ENCODE results near the gene SUSD1. TPM values are rescaled to one million over a fixed set of nuclear protein-coding genes. Genes with fewer than 3 reads are reported as not detected.
A peak's percentile ranks its signal among the peaks of the same experiment; 100 is the strongest.

Gene SUSD1
- polyA plus RNA-seq, 1 experiment: 24.2 TPM

DNA sequence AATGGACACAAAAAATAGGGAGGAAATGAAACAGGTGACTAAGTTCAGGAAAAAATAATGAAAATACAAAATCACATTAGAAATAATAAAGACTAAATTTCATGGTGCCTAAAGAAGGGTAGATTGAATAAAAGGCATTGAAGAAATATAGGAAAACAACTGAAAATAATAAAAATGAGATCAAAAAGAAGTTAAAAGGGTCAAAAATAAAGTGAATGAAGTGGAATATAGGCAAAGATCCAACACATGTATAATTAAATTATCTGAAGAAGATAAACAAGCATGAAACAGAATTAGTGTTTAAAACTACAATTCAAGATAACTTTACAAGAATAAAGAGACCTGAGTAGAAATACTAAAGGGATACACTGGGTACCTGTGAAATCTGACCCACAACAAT is 87.6 kb downstream of the SUSD1 start:
- ChIA-PET CTCF (interaction anchor here (0.6 to 6.4 kb wide), 11 partner anchors 10 to 732 kb away, joined by 3 to 71 read pairs (median 4); no protein-coding TSS in a partner anchor), POLR2A (no interaction called here)
- no peak for TF ChIP-seq CTCF (IDR thresholded peaks at IDR 0.05; ENCODE audit: low read depth, low read length)
- Histone ChIP-seq H3K9me3 (ENCODE audit: control insufficient read depth, insufficient read depth, low read length) (peaks cover 3% of the 10 kb centered on the region), H3K27me3 (ENCODE audit: control insufficient read depth, insufficient read depth, low read length) (no peaks in the 10 kb centered on the region), H3K4me3 (ENCODE audit: low read depth, low read length) (no peak overlapping the region), H3K27ac (ENCODE audit: low read depth, low read length) (no peak overlapping the region)
- no peak for DNase-seq (ENCODE audit: low read depth, low spot score)

- POLR2A ChIA-PET: interaction anchor here (0.6 to 0.7 kb wide), 2 partner anchors 79 to 260 kb away, joined by 4 to 9 read pairs; no protein-coding TSS in a partner anchor
- peak; percentile 57 for TF ChIP-seq CTCF (IDR thresholded peaks at IDR 0.05; ENCODE audit: low read depth, low read length)
- Histone ChIP-seq H3K27me3 (ENCODE audit: control insufficient read depth, insufficient read depth, low read length) (no peaks in the 10 kb centered on the region), H3K9me3 (ENCODE audit: control insufficient read depth, insufficient read depth, low read length) (peaks cover 6% of the 10 kb centered on the region), H3K27ac (ENCODE audit: low read depth, low read length) (no peak overlapping the region), H3K4me3 (ENCODE audit: low read depth, low read length) (no peak overlapping the region)
- no peak for DNase-seq (ENCODE audit: low read depth, low spot score)
- CTCF ChIA-PET: interaction anchor here (0.5 to 6.4 kb wide), 13 partner anchors 11 to 733 kb away, joined by 3 to 71 read pairs (median 4); no protein-coding TSS in a partner anchor
Measured at GRCh38 chr9:112086627-112087026, 88.5 kb downstream of the SUSD1 start.

GRCh38 chr9:112084907-112085306 is 90.2 kb downstream of the SUSD1 start:
- Histone ChIP-seq H3K27ac (ENCODE audit: low read depth, low read length) (no peak overlapping the region), H3K27me3 (ENCODE audit: control insufficient read depth, insufficient read depth, low read length) (no peaks in the 10 kb centered on the region), H3K9me3 (ENCODE audit: control insufficient read depth, insufficient read depth, low read length) (peaks cover 6% of the 10 kb centered on the region), H3K4me3 (ENCODE audit: low read depth, low read length) (no peak overlapping the region)
- CTCF ChIA-PET: interaction anchor here (1.0 to 6.4 kb wide), 4 partner anchors 10 to 276 kb away, joined by 5 to 71 read pairs (median 15); no protein-coding TSS in a partner anchor
- TF ChIP-seq CTCF (IDR thresholded peaks at IDR 0.05; ENCODE audit: low read depth, low read length): no peak
- DNase-seq (ENCODE audit: low read depth, low spot score): no peak
- POLR2A ChIA-PET: no interaction called here

DNA sequence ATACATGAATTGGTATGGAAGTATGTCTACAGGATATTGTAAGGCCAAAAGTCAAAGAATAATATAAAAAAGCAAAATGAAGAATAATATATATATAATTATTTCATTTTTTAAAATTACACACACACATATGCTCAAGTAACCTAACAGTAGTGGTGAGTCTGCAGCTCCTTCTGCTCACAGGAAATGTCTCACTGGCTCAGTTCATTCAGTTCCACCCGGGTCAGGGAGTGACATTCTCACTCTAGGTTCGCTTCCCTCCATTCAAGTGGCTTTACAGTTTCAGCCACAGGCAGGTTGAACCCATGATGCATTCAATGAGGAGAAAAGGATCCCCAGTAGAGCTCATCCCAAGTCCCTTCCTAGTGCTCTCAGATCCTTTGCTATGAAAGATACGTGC is 90.8 kb downstream of the SUSD1 start:
- ChIA-PET CTCF (interaction anchor here (1.0 to 6.4 kb wide), 4 partner anchors 9 to 277 kb away, joined by 5 to 71 read pairs (median 15); no protein-coding TSS in a partner anchor), POLR2A (no interaction called here)
- H3K27me3 ChIP-seq (ENCODE audit: control insufficient read depth, insufficient read depth, low read length): no peaks in the 10 kb centered on the region
- H3K27ac ChIP-seq (ENCODE audit: low read depth, low read length): no peak overlapping the region
- TF ChIP-seq CTCF (IDR thresholded peaks at IDR 0.05; ENCODE audit: low read depth, low read length): no peak
- no peak overlapping the region for H3K4me3 ChIP-seq (ENCODE audit: low read depth, low read length)
- H3K9me3 ChIP-seq (ENCODE audit: control insufficient read depth, insufficient read depth, low read length): peaks cover 6% of the 10 kb centered on the region
- DNase-seq (ENCODE audit: low read depth, low spot score): no peak

- TF ChIP-seq CTCF (IDR thresholded peaks at IDR 0.05; ENCODE audit: low read depth, low read length): no peak
- no peaks in the 10 kb centered on the region for H3K27me3 ChIP-seq (ENCODE audit: control insufficient read depth, insufficient read depth, low read length)
- DNase-seq (ENCODE audit: low read depth, low spot score): no peak
- H3K9me3 ChIP-seq (ENCODE audit: control insufficient read depth, insufficient read depth, low read length): peaks cover 6% of the 10 kb centered on the region
- CTCF ChIA-PET: interaction anchor here (0.6 to 1.6 kb wide), 5 partner anchors 15 to 284 kb away, joined by 3 to 8 read pairs (median 3); no protein-coding TSS in a partner anchor
- H3K27ac ChIP-seq (ENCODE audit: low read depth, low read length): no peak overlapping the region
- POLR2A ChIA-PET: no interaction called here
- no peak overlapping the region for H3K4me3 ChIP-seq (ENCODE audit: low read depth, low read length)
Measured at GRCh38 chr9:112081918-112082729, 93.0 kb downstream of the SUSD1 start.
